OCI-LY1 (cell line): ENCODE results near the gene PIR.

Experiments used
- H2AFZ ChIP-seq: fragments of 200-600 bp; sonication (generic), shearing (Covaris generic); 2 replicates; pipeline ENCODE4 v1.6.0; 2014; ENCODE audit warnings: antibody characterized with exemption, mild to moderate bottlenecking, low read length
- H3F3A ChIP-seq: fragments of 200-600 bp; sonication (generic), shearing (Covaris generic); 2 replicates; pipeline ENCODE4 v1.6.0; 2014; ENCODE audit warnings: mild to moderate bottlenecking, antibody characterized with exemption, low read length, moderate library complexity; ENCODE audit not compliant: insufficient read depth
- H3K27ac ChIP-seq: fragments of 200-600 bp; sonication (generic); 2 replicates; pipeline ENCODE4 v1.5.1; 2014; ENCODE audit warnings: low read length, mixed run types, mild to moderate bottlenecking, low read depth; ENCODE audit not compliant: poor library complexity, severe bottlenecking
- H3K27me3 ChIP-seq: fragments of 200-600 bp; sonication (generic); 2 replicates; pipeline ENCODE4 v1.6.0; 2014; ENCODE audit warnings: antibody characterized with exemption, mild to moderate bottlenecking, low read length, moderate library complexity; ENCODE audit not compliant: insufficient read depth
- H3K36me3 ChIP-seq: fragments of 200-600 bp; sonication (generic); 2 replicates; pipeline ENCODE4 v1.6.1; 2014; ENCODE audit warnings: mild to moderate bottlenecking, antibody characterized with exemption, low read length, moderate library complexity, mixed read lengths; ENCODE audit not compliant: insufficient read depth
- H3K4me1 ChIP-seq: fragments of 200-600 bp; sonication (generic); 2 replicates; pipeline ENCODE4 v1.5.1; 2014; ENCODE audit warnings: mild to moderate bottlenecking, low read length, moderate library complexity; ENCODE audit not compliant: insufficient read depth, severe bottlenecking
- H3K4me2 ChIP-seq: fragments of 200-600 bp; sonication (generic), shearing (Covaris generic); 2 replicates; pipeline ENCODE4 v1.6.1; 2014; ENCODE audit warnings: low read length
- H3K4me3 ChIP-seq: fragments of 200-600 bp; sonication (generic); 2 replicates; pipeline ENCODE4 v1.5.1; 2014; ENCODE audit warnings: low read length, low read depth, mild to moderate bottlenecking, mixed read lengths; ENCODE audit not compliant: poor library complexity, severe bottlenecking
- H3K79me2 ChIP-seq: fragments of 200-600 bp; shearing (Covaris generic); 2 replicates; pipeline ENCODE4 v1.6.1; 2016; ENCODE audit warnings: mixed run types, low read length, mixed read lengths; ENCODE audit not compliant: insufficient read depth
- H3K9ac ChIP-seq: fragments of 200-600 bp; sonication (generic), shearing (Covaris generic); 2 replicates; pipeline ENCODE4 v1.6.1; 2014; ENCODE audit warnings: mild to moderate bottlenecking, low read length, mixed read lengths
- H3K9me2 ChIP-seq: fragments of 200-600 bp; sonication (generic), shearing (Covaris generic); 2 replicates; pipeline ENCODE4 v1.6.1; 2014; ENCODE audit warnings: low read depth, mild to moderate bottlenecking, low read length, mixed read lengths
- H3K9me3 ChIP-seq: fragments of 200-600 bp; shearing (Covaris generic); 2 replicates; pipeline ENCODE4 v1.6.1; 2014; ENCODE audit warnings: low read length, mixed read lengths
- H4K20me1 ChIP-seq: fragments of 200-600 bp; sonication (generic), shearing (Covaris generic); 2 replicates; pipeline ENCODE4 v1.6.0; 2016; ENCODE audit warnings: mild to moderate bottlenecking, low read length; ENCODE audit not compliant: insufficient read depth
- CTCF ChIP-seq: fragments of 200-600 bp; sonication (generic), shearing (Covaris generic); IDR thresholded peaks from 2 replicates; pipeline ENCODE4 v1.5.1; 2017; ENCODE audit warnings: mild to moderate bottlenecking, antibody characterized with exemption, low read length, moderate library complexity, mixed read lengths
- EZH2 ChIP-seq: fragments of 200-600 bp; sonication (generic), shearing (Covaris generic); IDR thresholded peaks from 2 replicates; pipeline ENCODE4 v1.8.0; 2017; ENCODE audit warnings: borderline replicate concordance, mixed run types, mild to moderate bottlenecking, antibody characterized with exemption, low read length, moderate library complexity, mixed read lengths

PIR gene

GRCh38 chrX:15404401-15405096 is 88.6 kb downstream of the PIR start:
- H2AFZ ChIP-seq: no peak overlapping the region
- no peaks in the 10 kb centered on the region for H3K27me3 ChIP-seq
- no peaks in the 10 kb centered on the region for H3K4me1 ChIP-seq
- no peaks in the 10 kb centered on the region for H3K36me3 ChIP-seq
- H3K9ac ChIP-seq: no peak overlapping the region
- no peaks in the 10 kb centered on the region for H3F3A ChIP-seq
- H3K79me2 ChIP-seq: no peaks in the 10 kb centered on the region
- no peaks in the 10 kb centered on the region for H3K9me2 ChIP-seq
- H3K9me3 ChIP-seq: no peaks in the 10 kb centered on the region
- H3K4me3 ChIP-seq: no peak overlapping the region
- no peaks in the 10 kb centered on the region for H4K20me1 ChIP-seq
- no peak for TF ChIP-seq EZH2
- no peak for TF ChIP-seq CTCF
- no peak overlapping the region for H3K27ac ChIP-seq
- no peak overlapping the region for H3K4me2 ChIP-seq

GRCh38 chrX:15401378-15401777 is 91.8 kb downstream of the PIR start:
- Histone ChIP-seq H4K20me1 (no peaks in the 10 kb centered on the region), H3K9me3 (no peaks in the 10 kb centered on the region), H3K9ac (no peak overlapping the region), H3K4me1 (no peaks in the 10 kb centered on the region), H3K4me2 (no peak overlapping the region), H3K27ac (no peak overlapping the region), H3K27me3 (no peaks in the 10 kb centered on the region), H3K9me2 (no peaks in the 10 kb centered on the region), H2AFZ (no peak overlapping the region), H3F3A (no peaks in the 10 kb centered on the region), H3K36me3 (no peaks in the 10 kb centered on the region), H3K79me2 (no peaks in the 10 kb centered on the region), H3K4me3 (no peak overlapping the region)
- TF ChIP-seq EZH2: no peak

- no peak overlapping the region for H3K9ac ChIP-seq
- H3K27ac ChIP-seq: no peak overlapping the region
- no peaks in the 10 kb centered on the region for H3K27me3 ChIP-seq
- H3K79me2 ChIP-seq: no peaks in the 10 kb centered on the region
- H3K4me3 ChIP-seq: no peak overlapping the region
- H2AFZ ChIP-seq: no peak overlapping the region
- H3K9me2 ChIP-seq: no peaks in the 10 kb centered on the region
- no peaks in the 10 kb centered on the region for H3K9me3 ChIP-seq
- no peaks in the 10 kb centered on the region for H3K4me1 ChIP-seq
- no peaks in the 10 kb centered on the region for H4K20me1 ChIP-seq
- H3K4me2 ChIP-seq: no peak overlapping the region
- no peak for TF ChIP-seq EZH2
- TF ChIP-seq CTCF: no peak
- H3K36me3 ChIP-seq: no peaks in the 10 kb centered on the region
- no peaks in the 10 kb centered on the region for H3F3A ChIP-seq
Measured at GRCh38 chrX:15399962-15400391, 93.2 kb downstream of the PIR start.

- Histone ChIP-seq H3K27ac (no peak overlapping the region), H3K4me1 (no peaks in the 10 kb centered on the region), H4K20me1 (no peaks in the 10 kb centered on the region), H3K9me3 (no peaks in the 10 kb centered on the region), H3K9ac (no peak overlapping the region), H3K9me2 (no peaks in the 10 kb centered on the region), H3K27me3 (no peaks in the 10 kb centered on the region), H3K79me2 (no peaks in the 10 kb centered on the region), H3K36me3 (no peaks in the 10 kb centered on the region), H3K4me2 (no peak overlapping the region), H3K4me3 (no peak overlapping the region), H2AFZ (no peak overlapping the region), H3F3A (no peaks in the 10 kb centered on the region)
- no peak for TF ChIP-seq CTCF
- no peak for TF ChIP-seq EZH2
Measured at GRCh38 chrX:15398874-15399273, 94.3 kb downstream of the PIR start.
